Measurements from ENCODE around the gene PLEKHG3.
"Not testable (repeated sequence)": the region's sequence is repeated elsewhere in the genome, so short reads cannot be mapped to it uniquely, and the experiment has no call there.

Gene PLEKHG3

DNA sequence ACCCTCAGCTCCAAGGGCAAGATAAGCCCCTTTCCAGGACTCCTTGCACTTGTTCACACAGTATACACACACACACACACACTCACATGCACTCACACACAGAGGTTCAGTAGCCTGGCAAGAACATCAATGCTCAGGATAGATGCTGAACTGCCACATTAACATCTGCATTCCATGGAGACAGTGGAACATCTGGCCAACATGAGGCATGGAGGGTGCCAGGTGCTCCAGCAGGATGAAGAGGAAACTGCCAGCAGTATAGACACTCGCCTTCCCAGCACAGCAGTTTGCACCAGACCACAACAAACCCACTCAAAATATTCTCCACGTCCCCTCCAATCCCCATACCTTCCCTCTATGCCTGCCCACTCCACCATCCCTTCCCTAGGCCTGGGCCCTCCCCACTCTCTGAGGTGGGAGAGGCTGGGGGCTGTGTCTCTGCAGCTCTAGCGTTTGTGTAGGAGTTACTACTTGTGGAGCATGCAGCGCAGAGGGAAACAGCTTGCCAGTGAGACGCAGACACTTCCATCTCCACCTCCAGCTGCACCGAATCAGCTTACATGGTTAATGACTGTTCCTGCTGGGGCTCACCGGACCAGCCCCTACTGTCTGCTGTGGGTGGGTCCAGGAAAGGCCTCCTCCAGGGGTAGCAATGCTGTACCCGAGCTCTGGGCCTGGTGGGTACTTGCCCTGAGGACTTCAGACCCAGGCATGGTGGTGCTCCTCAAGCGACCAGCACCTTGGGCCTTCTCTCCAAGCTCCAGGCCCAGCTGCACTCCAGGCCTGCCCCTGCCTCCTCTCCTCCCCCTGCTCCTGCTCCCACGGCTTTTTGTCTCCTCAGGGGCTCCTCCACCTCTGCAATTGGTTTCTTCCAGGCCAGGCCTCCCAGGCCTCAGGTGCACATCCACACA, 18.6 kb upstream of the PLEKHG3 start:
- Histone ChIP-seq H3K27ac (ENCODE audit: low read depth, low read length) (no peak overlapping the region), H3K4me1 (ENCODE audit: control insufficient read depth in 1 of 2, insufficient read depth in 2 of 2, low read length in 2 of 2) (peaks cover 16 to 24% of the 10 kb centered on the region in 2 donors), H3K9ac (ENCODE audit: low read depth in 1 of 2, low read length in 2 of 2) (no peak overlapping the region), H3K27me3 (ENCODE audit: control insufficient read depth in 1 of 2, insufficient read depth in 2 of 2, low read length in 2 of 2) (no peaks in the 10 kb centered on the region), H3K4me3 (ENCODE audit: low read depth in 1 of 2, low read length in 2 of 2) (no peak overlapping the region), H3K36me3 (ENCODE audit: control insufficient read depth in 1 of 2, insufficient read depth in 2 of 2, low read length in 2 of 2) (no peaks in the 10 kb centered on the region), H3K9me3 (ENCODE audit: control insufficient read depth in 1 of 2, low read length in 2 of 2) (no peaks in the 10 kb centered on the region)

DNA sequence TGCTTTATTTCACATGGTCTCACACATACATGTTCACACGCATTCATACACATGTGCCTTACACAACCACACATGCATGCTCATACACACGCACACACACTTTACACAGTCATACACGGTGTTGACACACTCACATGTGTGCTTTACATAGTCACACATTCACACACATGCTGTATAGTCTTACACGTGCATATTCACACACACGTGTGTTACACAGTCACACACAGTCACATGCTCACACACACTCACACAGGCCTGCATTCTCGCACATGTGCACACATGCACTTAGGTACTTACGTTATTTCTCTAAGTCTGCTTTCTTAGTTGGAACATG, 18.0 kb upstream of the PLEKHG3 start:
- H3K4me3 ChIP-seq (ENCODE audit: low read depth in 1 of 2, low read length in 2 of 2), result no peak overlapping the region
- no peaks in the 10 kb centered on the region for H3K9me3 ChIP-seq (ENCODE audit: control insufficient read depth in 1 of 2, low read length in 2 of 2)
- no peaks in the 10 kb centered on the region for H3K36me3 ChIP-seq (ENCODE audit: control insufficient read depth in 1 of 2, insufficient read depth in 2 of 2, low read length in 2 of 2)
- no peaks in the 10 kb centered on the region for H3K27me3 ChIP-seq (ENCODE audit: control insufficient read depth in 1 of 2, insufficient read depth in 2 of 2, low read length in 2 of 2)
- peaks cover 16 to 24% of the 10 kb centered on the region in 2 donors for H3K4me1 ChIP-seq (ENCODE audit: control insufficient read depth in 1 of 2, insufficient read depth in 2 of 2, low read length in 2 of 2)
- no peak overlapping the region for H3K9ac ChIP-seq (ENCODE audit: low read depth in 1 of 2, low read length in 2 of 2)
- no peak overlapping the region for H3K27ac ChIP-seq (ENCODE audit: low read depth, low read length)

DNA sequence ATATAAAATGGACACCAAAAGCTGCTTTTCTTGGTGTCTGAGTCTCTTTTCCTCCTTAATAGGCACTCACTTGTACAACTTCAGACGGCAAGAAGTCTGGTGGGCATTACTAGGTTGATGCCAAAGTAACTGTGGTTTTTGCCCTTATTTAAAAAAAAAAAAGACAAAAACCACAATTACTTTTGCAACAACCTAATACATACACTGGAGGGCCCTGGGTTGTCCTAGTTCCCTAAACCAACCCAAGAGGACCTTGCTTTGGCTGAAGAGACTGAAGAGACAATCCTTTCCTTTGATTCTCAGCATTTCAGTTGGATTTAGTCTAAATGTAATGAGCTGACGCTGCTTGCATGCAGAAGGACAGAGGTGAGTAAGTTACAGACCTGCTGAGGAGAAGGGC, 16.2 kb upstream of the PLEKHG3 start:
- H3K36me3 ChIP-seq (ENCODE audit: control insufficient read depth in 1 of 2, insufficient read depth in 2 of 2, low read length in 2 of 2), result no peaks in the 10 kb centered on the region
- no peaks in the 10 kb centered on the region for H3K9me3 ChIP-seq (ENCODE audit: control insufficient read depth in 1 of 2, low read length in 2 of 2)
- no peaks in the 10 kb centered on the region for H3K27me3 ChIP-seq (ENCODE audit: control insufficient read depth in 1 of 2, insufficient read depth in 2 of 2, low read length in 2 of 2)
- H3K4me3 ChIP-seq (ENCODE audit: low read depth in 1 of 2, low read length in 2 of 2), result no peak overlapping the region
- no peak overlapping the region for H3K9ac ChIP-seq (ENCODE audit: low read depth in 1 of 2, low read length in 2 of 2)
- peaks cover 15 to 25% of the 10 kb centered on the region in 2 donors for H3K4me1 ChIP-seq (ENCODE audit: control insufficient read depth in 1 of 2, insufficient read depth in 2 of 2, low read length in 2 of 2)
- no peak overlapping the region for H3K27ac ChIP-seq (ENCODE audit: low read depth, low read length)

DNA sequence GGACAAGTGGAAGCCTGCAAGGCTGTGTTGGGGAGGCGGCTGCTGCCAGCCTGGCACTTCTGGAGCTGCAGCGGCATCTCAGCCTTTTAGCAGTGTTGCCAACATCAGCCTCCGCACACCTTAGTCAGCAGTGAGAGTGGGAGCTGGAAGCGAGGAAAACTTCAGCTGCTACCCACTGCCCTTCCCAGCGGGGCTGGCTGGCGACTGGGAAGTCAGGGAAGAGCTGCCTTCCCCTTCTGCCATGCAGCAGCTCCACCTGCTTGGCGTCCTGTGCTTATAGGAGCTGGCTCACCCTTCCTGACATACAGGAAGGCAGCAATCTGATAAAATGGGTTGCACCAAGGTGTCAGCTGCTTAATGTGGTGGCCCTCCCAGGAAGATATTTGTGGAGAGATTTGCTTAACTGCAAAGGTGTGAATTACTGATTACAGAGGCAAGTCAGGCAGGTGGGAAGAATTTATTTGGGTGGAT, 15.4 kb upstream of the PLEKHG3 start:
- no peaks in the 10 kb centered on the region for H3K36me3 ChIP-seq (ENCODE audit: control insufficient read depth in 1 of 2, insufficient read depth in 2 of 2, low read length in 2 of 2)
- no peak overlapping the region for H3K9ac ChIP-seq (ENCODE audit: low read depth in 1 of 2, low read length in 2 of 2)
- H3K4me1 ChIP-seq (ENCODE audit: control insufficient read depth in 1 of 2, insufficient read depth in 2 of 2, low read length in 2 of 2), result peaks cover 15 to 25% of the 10 kb centered on the region in 2 donors
- no peak overlapping the region for H3K27ac ChIP-seq (ENCODE audit: low read depth, low read length)
- H3K4me3 ChIP-seq (ENCODE audit: low read depth in 1 of 2, low read length in 2 of 2), result no peak overlapping the region
- H3K27me3 ChIP-seq (ENCODE audit: control insufficient read depth in 1 of 2, insufficient read depth in 2 of 2, low read length in 2 of 2), result no peaks in the 10 kb centered on the region
- no peaks in the 10 kb centered on the region for H3K9me3 ChIP-seq (ENCODE audit: control insufficient read depth in 1 of 2, low read length in 2 of 2)

DNA sequence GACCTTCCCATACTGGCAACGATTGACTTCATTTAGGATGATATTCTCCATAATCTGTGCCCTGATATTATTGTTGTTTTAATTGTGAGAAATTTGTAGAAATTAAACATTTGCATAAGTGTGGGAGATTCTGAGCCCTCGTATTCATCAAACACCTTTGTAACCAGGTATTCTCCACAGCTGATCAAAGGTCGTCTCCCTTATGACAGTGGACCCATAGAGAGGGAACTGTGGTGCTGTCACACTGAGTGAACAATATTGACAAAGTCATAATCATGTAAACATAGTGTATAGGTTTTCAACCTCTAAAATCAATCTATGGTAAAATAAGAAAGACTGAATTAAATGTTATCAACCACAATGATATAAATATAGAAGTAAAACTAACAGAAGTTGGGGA, 14.9 kb upstream of the PLEKHG3 start:
- peaks cover 15 to 25% of the 10 kb centered on the region in 2 donors for H3K4me1 ChIP-seq (ENCODE audit: control insufficient read depth in 1 of 2, insufficient read depth in 2 of 2, low read length in 2 of 2)
- no peak overlapping the region for H3K4me3 ChIP-seq (ENCODE audit: low read depth in 1 of 2, low read length in 2 of 2)
- H3K9ac ChIP-seq (ENCODE audit: low read depth in 1 of 2, low read length in 2 of 2), result no peak overlapping the region
- H3K27me3 ChIP-seq (ENCODE audit: control insufficient read depth in 1 of 2, insufficient read depth in 2 of 2, low read length in 2 of 2), result no peaks in the 10 kb centered on the region
- no peak overlapping the region for H3K27ac ChIP-seq (ENCODE audit: low read depth, low read length)
- no peaks in the 10 kb centered on the region for H3K9me3 ChIP-seq (ENCODE audit: control insufficient read depth in 1 of 2, low read length in 2 of 2)
- no peaks in the 10 kb centered on the region for H3K36me3 ChIP-seq (ENCODE audit: control insufficient read depth in 1 of 2, insufficient read depth in 2 of 2, low read length in 2 of 2)

DNA sequence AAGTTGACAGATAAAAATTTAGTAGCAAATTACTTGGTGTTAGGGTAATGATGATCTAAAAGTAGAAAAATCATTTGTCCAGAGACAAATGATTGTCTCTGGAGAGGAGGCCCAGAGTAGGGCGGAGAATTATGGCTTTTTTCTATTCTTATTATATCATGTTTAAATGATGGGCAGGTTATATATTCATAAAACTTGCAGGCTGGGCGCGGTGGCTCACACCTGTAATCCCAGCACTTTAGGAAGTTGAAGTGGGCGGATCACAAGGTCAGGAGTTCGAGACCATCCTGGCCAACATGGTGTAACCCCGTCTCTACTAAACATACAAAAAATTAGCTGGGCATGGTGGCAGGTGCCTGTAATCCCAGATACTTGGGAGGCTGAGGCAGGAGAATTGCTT, 13.6 kb upstream of the PLEKHG3 start:
- not testable (repeated sequence) for H3K27me3 ChIP-seq (ENCODE audit: control insufficient read depth in 1 of 2, insufficient read depth in 2 of 2, low read length in 2 of 2); H3K27ac ChIP-seq (ENCODE audit: low read depth, low read length); H3K9me3 ChIP-seq (ENCODE audit: control insufficient read depth in 1 of 2, low read length in 2 of 2); H3K36me3 ChIP-seq (ENCODE audit: control insufficient read depth in 1 of 2, insufficient read depth in 2 of 2, low read length in 2 of 2); H3K4me3 ChIP-seq (ENCODE audit: low read depth in 1 of 2, low read length in 2 of 2); H3K9ac ChIP-seq (ENCODE audit: low read depth in 1 of 2, low read length in 2 of 2)
- H3K4me1 ChIP-seq (ENCODE audit: control insufficient read depth in 1 of 2, insufficient read depth in 2 of 2, low read length in 2 of 2), result peaks cover 15 to 25% of the 10 kb centered on the region in 2 donors

DNA sequence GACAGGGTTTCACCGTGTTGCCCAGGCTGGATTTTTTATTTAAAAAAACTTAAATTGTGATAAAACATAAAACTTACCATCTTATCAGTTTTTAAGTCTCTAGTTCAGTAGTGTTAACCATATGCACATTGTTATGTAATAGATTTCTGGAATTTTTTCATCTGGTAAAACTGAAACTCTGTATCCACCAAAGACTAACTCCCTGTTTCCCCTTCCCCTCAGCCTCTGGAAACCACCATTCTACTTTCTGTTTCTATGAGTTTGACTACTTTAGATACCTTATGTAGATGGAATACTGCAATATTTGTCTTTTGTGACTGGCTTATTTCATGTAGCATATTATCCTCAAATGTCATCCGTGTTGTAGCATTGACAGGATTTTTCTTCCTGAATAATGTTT, 12.8 kb upstream of the PLEKHG3 start:
- Histone ChIP-seq H3K27me3 (ENCODE audit: control insufficient read depth in 1 of 2, insufficient read depth in 2 of 2, low read length in 2 of 2) (peaks cover 0 to 13% of the 10 kb centered on the region in 2 donors), H3K4me3 (ENCODE audit: low read depth in 1 of 2, low read length in 2 of 2) (no peak overlapping the region), H3K36me3 (ENCODE audit: control insufficient read depth in 1 of 2, insufficient read depth in 2 of 2, low read length in 2 of 2) (no peaks in the 10 kb centered on the region), H3K4me1 (ENCODE audit: control insufficient read depth in 1 of 2, insufficient read depth in 2 of 2, low read length in 2 of 2) (peaks cover 15 to 25% of the 10 kb centered on the region in 2 donors), H3K9me3 (ENCODE audit: control insufficient read depth in 1 of 2, low read length in 2 of 2) (no peaks in the 10 kb centered on the region), H3K27ac (ENCODE audit: low read depth, low read length) (no peak overlapping the region), H3K9ac (ENCODE audit: low read depth in 1 of 2, low read length in 2 of 2) (no peak overlapping the region)

DNA sequence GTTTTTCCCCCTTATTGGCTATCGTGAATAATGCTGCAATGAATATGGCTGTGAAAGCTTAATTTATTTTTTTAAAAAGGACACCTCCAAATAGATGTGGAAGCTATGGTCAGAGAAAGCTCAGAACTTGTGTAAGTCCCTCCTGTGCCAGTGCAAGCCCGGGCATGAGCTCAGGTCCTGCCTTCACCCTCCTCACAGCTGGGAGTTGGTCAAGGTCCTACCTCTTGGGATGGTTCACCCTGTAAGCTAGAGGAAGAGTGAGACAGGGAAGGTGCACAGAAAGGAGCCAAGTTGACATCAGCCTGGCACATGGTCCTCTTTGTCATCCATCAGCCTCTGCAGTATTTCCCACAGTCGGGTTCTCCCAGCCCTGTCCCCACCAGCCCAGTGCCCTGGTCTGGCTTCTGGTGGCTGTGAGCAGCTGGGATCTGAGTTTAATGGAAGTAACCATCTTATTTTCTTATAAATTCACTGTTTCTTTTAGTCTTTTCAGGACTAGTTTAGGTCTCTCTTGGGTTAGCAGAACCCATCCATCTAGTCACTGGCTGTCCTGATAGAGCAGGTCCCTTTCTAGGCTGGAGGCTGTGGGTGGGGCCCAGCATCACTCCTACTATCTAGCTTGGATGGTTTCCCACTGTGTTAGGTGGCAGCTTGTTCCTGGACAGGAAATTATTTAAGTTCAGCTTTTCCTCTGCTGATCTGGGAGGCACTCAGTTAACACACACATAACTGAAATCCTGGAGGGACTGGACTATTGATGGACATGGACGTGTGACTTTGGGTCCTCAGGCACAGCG, 11.8 kb upstream of the PLEKHG3 start:
- no peaks in the 10 kb centered on the region for H3K36me3 ChIP-seq (ENCODE audit: control insufficient read depth in 1 of 2, insufficient read depth in 2 of 2, low read length in 2 of 2)
- H3K27ac ChIP-seq (ENCODE audit: low read depth, low read length), result no peak overlapping the region
- peaks cover 3 to 16% of the 10 kb centered on the region in 2 donors for H3K27me3 ChIP-seq (ENCODE audit: control insufficient read depth in 1 of 2, insufficient read depth in 2 of 2, low read length in 2 of 2)
- H3K4me1 ChIP-seq (ENCODE audit: control insufficient read depth in 1 of 2, insufficient read depth in 2 of 2, low read length in 2 of 2), result peaks cover 15 to 25% of the 10 kb centered on the region in 2 donors
- no peak overlapping the region for H3K9ac ChIP-seq (ENCODE audit: low read depth in 1 of 2, low read length in 2 of 2)
- H3K9me3 ChIP-seq (ENCODE audit: control insufficient read depth in 1 of 2, low read length in 2 of 2), result no peaks in the 10 kb centered on the region
- no peak overlapping the region for H3K4me3 ChIP-seq (ENCODE audit: low read depth in 1 of 2, low read length in 2 of 2)

DNA sequence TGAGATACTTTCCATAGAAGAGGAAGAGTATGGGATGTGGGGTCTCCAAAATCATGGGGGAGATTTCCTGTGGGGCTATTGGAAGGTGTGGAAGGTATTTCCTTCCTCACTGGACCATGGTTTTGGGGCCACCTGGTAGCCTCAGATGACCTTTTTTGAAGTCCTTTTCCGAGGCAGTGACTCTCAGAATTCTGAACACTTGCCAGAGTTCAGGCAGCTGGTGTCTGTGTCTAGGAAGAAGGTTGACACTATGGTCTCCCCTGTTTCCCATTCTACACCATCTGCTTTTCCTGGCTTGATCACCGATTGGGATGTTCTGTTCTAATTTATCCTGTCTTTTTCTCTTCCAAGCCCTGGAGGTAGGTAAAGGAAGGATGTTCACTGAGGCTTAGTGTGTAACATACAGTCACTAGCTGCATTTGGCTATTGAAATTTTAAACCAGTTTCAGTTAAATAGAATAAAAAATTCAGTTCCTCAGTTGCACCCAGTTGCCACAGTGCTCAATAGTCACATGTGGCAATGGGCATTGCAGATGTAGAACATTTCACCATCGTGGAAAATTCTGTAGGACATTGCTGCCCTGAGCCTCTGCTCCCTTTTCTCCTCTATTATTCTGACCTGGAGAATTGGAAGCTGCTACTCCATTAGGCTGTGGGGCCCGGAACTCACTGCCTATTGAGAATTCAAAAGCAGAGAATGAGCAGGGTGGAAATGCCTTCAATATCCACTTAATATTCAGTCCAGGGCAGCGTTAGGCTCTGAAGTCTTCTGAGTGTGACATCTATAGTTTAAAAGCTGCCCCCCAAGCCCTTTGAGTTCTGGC, 11.0 kb upstream of the PLEKHG3 start:
- no peaks in the 10 kb centered on the region for H3K9me3 ChIP-seq (ENCODE audit: control insufficient read depth in 1 of 2, low read length in 2 of 2)
- no peaks in the 10 kb centered on the region for H3K36me3 ChIP-seq (ENCODE audit: control insufficient read depth in 1 of 2, insufficient read depth in 2 of 2, low read length in 2 of 2)
- H3K9ac ChIP-seq (ENCODE audit: low read depth in 1 of 2, low read length in 2 of 2), result no peak overlapping the region
- H3K4me3 ChIP-seq (ENCODE audit: low read depth in 1 of 2, low read length in 2 of 2), result no peak overlapping the region
- peaks cover 5 to 22% of the 10 kb centered on the region in 2 donors for H3K27me3 ChIP-seq (ENCODE audit: control insufficient read depth in 1 of 2, insufficient read depth in 2 of 2, low read length in 2 of 2)
- peaks cover 18 to 32% of the 10 kb centered on the region in 2 donors for H3K4me1 ChIP-seq (ENCODE audit: control insufficient read depth in 1 of 2, insufficient read depth in 2 of 2, low read length in 2 of 2)
- H3K27ac ChIP-seq (ENCODE audit: low read depth, low read length), result no peak overlapping the region

Measured in duodenal mucosa (tissue), 2 donors.